SK-N-SH treated with all-trans-retinoic acid at 6 μM for 48 hours (cell line): ENCODE results near the gene EFCAB13.

Experiments used
- ISL1 ChIP-seq: fragments of 250-450 bp; sonication (Bioruptor Pico); IDR thresholded peaks from 2 replicates; pipeline ENCODE4 v2.1.2; 2022; ENCODE audit warnings: mild to moderate bottlenecking, moderate library complexity
- OSR1 ChIP-seq: fragments of 250-450 bp; sonication (Bioruptor Pico); IDR thresholded peaks from 2 replicates; pipeline ENCODE4 v1.8.0; 2022; ENCODE audit warnings: moderate library complexity, mild to moderate bottlenecking, inconsistent platforms
- PPARA ChIP-seq: fragments of 250-450 bp; sonication (Bioruptor Pico); IDR thresholded peaks from 2 replicates; pipeline ENCODE4 v1.5.0; 2020; ENCODE audit warnings: mild to moderate bottlenecking, borderline replicate concordance
- RARB ChIP-seq: fragments of 250-450 bp; sonication (Bioruptor Pico); IDR thresholded peaks from 2 replicates; pipeline ENCODE4 v1.8.0; 2021; ENCODE audit warnings: mild to moderate bottlenecking, moderate library complexity
- SNAI2 ChIP-seq: fragments of 250-450 bp; sonication (Bioruptor Pico); IDR thresholded peaks from 2 replicates; pipeline ENCODE4 v1.5.0; 2020; ENCODE audit warnings: mild to moderate bottlenecking, moderate library complexity
- TCF4 ChIP-seq: fragments of 250-450 bp; sonication (Bioruptor Pico); IDR thresholded peaks from 2 replicates; pipeline ENCODE4 v1.8.0; 2021; ENCODE audit warnings: mild to moderate bottlenecking, moderate library complexity, borderline replicate concordance
- ZFP30 ChIP-seq: fragments of 450-650 bp; formaldehyde crosslinking; IDR thresholded peaks from 2 replicates; pipeline ENCODE4 v1.5.0; 2022; ENCODE audit warnings: mild to moderate bottlenecking, moderate library complexity
- ZNF8 ChIP-seq: fragments of 450-650 bp; formaldehyde crosslinking; IDR thresholded peaks from 2 replicates; pipeline ENCODE4 v1.5.0; 2020; ENCODE audit warnings: mild to moderate bottlenecking, moderate library complexity
- TF ChIP-seq, protein P1 (sequence below): fragments of 250-450 bp; sonication (Bioruptor Pico); IDR thresholded peaks from 2 replicates; pipeline ENCODE4 v1.5.1; 2020; ENCODE audit warnings: low read depth, mild to moderate bottlenecking, moderate library complexity
- TF ChIP-seq, protein P2 (sequence below): fragments of 250-450 bp; sonication (Bioruptor Pico); IDR thresholded peaks from 2 replicates; pipeline ENCODE4 v1.8.0; 2020; ENCODE audit warnings: mild to moderate bottlenecking, moderate library complexity, borderline replicate concordance
- TF ChIP-seq, protein P3 (sequence below): fragments of 250-450 bp; sonication (Bioruptor Pico); IDR thresholded peaks from 2 replicates; pipeline ENCODE4 v1.5.1; 2021; ENCODE audit warnings: mild to moderate bottlenecking, moderate library complexity

DNA sequence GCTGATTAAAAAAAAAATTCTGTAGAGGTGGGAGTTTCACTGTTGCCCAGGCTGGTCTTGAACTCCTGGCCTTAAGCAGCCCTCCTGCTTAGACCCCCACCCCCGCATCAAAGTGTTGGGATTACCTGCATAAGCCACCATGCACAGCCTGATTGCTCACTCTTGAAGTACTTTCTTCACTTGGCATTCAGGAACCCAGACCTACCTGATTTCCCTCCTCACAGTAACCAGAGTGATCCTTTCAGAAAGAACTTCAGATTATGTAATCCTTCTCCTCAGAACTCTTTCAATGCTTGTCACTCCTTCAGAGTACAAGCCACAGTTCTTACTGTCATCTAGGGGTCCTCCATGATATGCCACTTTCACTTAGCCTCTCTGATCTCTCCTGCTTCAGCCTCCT lies 1.4 kb downstream of the EFCAB13 start:
- TF ChIP-seq, protein P1, sequence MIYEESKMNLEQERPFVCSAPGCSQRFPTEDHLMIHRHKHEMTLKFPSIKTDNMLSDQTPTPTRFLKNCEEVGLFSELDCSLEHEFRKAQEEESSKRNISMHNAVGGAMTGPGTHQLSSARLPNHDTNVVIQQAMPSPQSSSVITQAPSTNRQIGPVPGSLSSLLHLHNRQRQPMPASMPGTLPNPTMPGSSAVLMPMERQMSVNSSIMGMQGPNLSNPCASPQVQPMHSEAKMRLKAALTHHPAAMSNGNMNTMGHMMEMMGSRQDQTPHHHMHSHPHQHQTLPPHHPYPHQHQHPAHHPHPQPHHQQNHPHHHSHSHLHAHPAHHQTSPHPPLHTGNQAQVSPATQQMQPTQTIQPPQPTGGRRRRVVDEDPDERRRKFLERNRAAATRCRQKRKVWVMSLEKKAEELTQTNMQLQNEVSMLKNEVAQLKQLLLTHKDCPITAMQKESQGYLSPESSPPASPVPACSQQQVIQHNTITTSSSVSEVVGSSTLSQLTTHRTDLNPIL (CRISPR knock-in tag) = no peak
- TF ChIP-seq TCF4 (CRISPR knock-in tag) (no peak), SNAI2 (CRISPR knock-in tag) (no peak), ZFP30 (CRISPR knock-in tag) (no peak), RARB (CRISPR knock-in tag) (no peak), ZNF8 (no peak), PPARA (CRISPR knock-in tag) (no peak), ISL1 (CRISPR knock-in tag) (no peak), OSR1 (CRISPR knock-in tag) (no peak)
- TF ChIP-seq, protein P2, sequence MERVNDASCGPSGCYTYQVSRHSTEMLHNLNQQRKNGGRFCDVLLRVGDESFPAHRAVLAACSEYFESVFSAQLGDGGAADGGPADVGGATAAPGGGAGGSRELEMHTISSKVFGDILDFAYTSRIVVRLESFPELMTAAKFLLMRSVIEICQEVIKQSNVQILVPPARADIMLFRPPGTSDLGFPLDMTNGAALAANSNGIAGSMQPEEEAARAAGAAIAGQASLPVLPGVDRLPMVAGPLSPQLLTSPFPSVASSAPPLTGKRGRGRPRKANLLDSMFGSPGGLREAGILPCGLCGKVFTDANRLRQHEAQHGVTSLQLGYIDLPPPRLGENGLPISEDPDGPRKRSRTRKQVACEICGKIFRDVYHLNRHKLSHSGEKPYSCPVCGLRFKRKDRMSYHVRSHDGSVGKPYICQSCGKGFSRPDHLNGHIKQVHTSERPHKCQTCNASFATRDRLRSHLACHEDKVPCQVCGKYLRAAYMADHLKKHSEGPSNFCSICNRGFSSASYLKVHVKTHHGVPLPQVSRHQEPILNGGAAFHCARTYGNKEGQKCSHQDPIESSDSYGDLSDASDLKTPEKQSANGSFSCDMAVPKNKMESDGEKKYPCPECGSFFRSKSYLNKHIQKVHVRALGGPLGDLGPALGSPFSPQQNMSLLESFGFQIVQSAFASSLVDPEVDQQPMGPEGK (CRISPR knock-in tag) = no peak
- TF ChIP-seq, protein P3, sequence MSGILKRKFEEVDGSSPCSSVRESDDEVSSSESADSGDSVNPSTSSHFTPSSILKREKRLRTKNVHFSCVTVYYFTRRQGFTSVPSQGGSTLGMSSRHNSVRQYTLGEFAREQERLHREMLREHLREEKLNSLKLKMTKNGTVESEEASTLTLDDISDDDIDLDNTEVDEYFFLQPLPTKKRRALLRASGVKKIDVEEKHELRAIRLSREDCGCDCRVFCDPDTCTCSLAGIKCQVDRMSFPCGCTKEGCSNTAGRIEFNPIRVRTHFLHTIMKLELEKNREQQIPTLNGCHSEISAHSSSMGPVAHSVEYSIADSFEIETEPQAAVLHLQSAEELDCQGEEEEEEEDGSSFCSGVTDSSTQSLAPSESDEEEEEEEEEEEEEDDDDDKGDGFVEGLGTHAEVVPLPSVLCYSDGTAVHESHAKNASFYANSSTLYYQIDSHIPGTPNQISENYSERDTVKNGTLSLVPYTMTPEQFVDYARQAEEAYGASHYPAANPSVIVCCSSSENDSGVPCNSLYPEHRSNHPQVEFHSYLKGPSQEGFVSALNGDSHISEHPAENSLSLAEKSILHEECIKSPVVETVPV (CRISPR knock-in tag) = no peak
